ENCODE results near the gene ABCD1.
"Not testable (repeated sequence)": the region's sequence is repeated elsewhere in the genome, so short reads cannot be mapped to it uniquely, and the experiment has no call there.

ABCD1 gene

GRCh38 chrX:153734871-153735270 lies 10.2 kb downstream of the ABCD1 start:
- no peak for DNase-seq (ENCODE audit: low read depth)

GRCh38 chrX:153735274-153735673 lies 10.6 kb downstream of the ABCD1 start:
- DNase-seq (ENCODE audit: low read depth), result no peak

- no peak for DNase-seq (ENCODE audit: low read depth)
These were observed 11.6 kb downstream of the ABCD1 start for GRCh38 chrX:153736071-153736820.

DNA sequence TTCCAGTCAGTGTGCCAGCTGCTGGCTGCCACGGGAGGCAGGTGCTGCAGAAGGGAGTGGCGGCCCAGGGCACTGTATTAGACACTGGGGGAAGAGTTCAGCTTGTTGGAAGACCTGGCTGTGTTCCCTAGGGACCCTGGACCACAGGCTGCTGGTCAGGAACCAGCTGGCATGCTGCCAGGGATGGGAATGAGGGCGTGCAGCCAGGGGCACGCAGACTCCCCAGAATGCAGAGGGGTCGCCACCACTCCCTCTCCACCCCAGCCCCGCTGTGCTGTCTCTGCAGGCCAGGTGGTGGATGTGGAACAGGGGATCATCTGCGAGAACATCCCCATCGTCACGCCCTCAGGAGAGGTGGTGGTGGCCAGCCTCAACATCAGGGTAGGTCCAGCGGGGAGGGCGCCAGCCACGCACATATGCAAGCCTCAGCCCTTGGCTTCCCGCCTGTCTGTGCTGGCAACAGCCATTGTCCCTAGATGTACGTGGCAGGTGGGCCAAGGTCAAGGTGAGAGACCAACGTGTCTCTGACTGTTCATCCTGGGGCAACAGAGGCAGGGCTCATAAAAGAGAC lies 12.3 kb downstream of the ABCD1 start:
- DNase-seq (ENCODE audit: low read depth), result no peak

DNA sequence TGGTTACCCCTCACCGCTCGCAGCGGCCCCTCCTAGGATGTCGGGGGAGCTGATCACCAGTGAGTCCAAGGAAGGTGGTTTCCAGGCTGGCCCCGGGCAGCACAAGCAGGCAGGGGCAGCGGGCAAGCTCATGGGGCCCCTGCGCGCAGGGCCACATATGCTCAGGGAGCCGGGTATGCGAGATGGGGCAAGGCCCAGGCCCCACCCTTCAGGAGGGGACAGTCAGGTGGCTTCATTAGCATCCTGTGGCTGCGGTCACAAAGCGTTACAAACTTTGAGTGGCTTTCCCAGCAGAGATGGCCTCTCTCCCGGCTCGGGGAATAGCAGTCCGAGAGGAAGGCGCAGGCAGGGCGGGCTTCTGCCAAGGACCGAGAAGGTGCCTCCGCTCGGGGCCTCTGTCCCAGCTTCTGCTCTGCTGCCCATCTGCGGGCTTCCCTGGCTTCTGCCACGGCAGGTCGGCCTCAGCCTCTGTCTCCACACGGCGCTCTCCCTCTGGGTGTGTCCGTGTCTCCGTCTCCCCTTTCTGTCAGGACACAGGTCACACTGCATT lies 13.5 kb downstream of the ABCD1 start:
- DNase-seq (ENCODE audit: low read depth), result no peak

- no peak for DNase-seq (ENCODE audit: low read depth)
These were observed 15.3 kb downstream of the ABCD1 start for GRCh38 chrX:153739754-153740486.

GRCh38 chrX:153740631-153741222 lies 16.1 kb downstream of the ABCD1 start:
- DNase-seq (ENCODE audit: low read depth), result no peak

GRCh38 chrX:153741446-153741845 lies 16.8 kb downstream of the ABCD1 start:
- no peak for DNase-seq (ENCODE audit: low read depth)

DNA sequence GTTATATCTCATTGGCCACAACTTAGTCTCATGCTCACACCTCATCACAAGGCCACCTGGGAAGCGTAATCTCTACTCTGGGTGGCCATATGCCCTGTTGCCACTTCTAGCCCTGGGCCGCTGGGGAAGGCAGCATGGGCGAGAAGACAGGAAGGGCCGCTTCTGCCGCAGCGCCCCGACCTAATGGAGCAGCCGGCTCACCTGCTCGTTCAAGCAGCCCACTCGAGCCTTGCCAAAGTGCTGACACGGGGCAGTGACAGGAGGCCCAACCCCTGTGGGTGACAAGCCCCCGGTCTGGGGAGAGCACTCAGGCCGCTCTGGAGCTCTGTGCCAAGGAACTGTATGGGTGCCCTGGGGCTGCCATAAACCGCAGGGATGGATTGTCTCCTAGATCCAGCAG lies 17.5 kb downstream of the ABCD1 start:
- DNase-seq (ENCODE audit: low read depth), result not testable (repeated sequence)

- not testable (repeated sequence) for DNase-seq (ENCODE audit: low read depth)
These were observed 18.3 kb downstream of the ABCD1 start for GRCh38 chrX:153742796-153743467.

DNA sequence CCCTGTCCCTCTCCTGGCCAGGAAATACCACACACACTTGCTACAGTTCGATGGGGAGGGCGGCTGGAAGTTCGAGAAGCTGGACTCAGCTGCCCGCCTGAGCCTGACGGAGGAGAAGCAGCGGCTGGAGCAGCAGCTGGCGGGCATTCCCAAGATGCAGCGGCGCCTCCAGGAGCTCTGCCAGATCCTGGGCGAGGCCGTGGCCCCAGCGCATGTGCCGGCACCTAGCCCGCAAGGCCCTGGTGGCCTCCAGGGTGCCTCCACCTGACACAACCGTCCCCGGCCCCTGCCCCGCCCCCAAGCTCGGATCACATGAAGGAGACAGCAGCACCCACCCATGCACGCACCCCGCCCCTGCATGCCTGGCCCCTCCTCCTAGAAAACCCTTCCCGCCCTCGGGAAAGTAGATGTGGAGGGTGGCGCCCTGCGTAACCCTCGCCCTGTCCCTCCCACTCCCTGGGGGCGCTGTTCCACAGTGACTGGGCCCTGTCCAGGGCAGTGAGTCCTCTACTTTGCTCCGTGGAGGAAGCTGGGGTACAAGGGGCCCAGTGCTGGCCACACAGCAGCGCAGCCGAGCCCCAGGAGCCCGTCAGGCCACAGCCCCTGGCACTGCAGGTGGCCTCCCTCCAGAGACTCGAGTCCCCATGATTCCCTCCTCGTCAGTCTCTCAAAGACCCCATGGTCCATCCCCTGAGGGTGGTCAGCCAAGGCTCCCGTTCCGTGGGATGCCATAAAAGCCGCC lies 19.0 kb downstream of the ABCD1 start:
- DNase-seq (ENCODE audit: low read depth), result not testable (repeated sequence)

GRCh38 chrX:153744210-153745066 lies 19.8 kb downstream of the ABCD1 start:
- no peak for DNase-seq (ENCODE audit: low read depth)

- not testable (repeated sequence) for DNase-seq (ENCODE audit: low read depth)
These were observed 20.4 kb downstream of the ABCD1 start for GRCh38 chrX:153745067-153745433.

- no peak for DNase-seq (ENCODE audit: low read depth)
These were observed 21.7 kb downstream of the ABCD1 start for GRCh38 chrX:153746359-153746758.

GRCh38 chrX:153746991-153747390 lies 22.3 kb downstream of the ABCD1 start:
- DNase-seq (ENCODE audit: low read depth), result not testable (repeated sequence)

DNA sequence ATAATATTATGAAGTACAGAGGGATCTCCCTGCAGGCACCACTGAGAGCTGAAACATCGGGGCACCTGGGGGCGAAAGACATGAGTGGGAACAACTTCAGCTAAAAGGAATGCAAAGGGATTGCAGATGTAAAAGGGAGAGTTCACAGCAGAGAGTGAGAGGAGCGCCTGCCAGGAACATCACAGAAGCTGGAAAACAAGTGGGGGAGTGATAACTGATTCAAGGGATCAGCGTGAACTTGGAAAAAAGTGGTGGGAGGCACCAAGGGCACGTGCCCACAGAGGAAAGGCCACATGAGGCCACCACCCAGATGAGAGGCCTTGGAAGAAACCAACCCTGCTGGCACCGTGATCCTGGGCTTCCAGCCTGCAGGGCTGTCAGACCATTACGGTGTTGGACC lies 24.4 kb downstream of the ABCD1 start:
- DNase-seq (ENCODE audit: low read depth), result not testable (repeated sequence)

GRCh38 chrX:153750127-153750774 lies 25.6 kb downstream of the ABCD1 start:
- no peak for DNase-seq (ENCODE audit: low read depth)

DNA sequence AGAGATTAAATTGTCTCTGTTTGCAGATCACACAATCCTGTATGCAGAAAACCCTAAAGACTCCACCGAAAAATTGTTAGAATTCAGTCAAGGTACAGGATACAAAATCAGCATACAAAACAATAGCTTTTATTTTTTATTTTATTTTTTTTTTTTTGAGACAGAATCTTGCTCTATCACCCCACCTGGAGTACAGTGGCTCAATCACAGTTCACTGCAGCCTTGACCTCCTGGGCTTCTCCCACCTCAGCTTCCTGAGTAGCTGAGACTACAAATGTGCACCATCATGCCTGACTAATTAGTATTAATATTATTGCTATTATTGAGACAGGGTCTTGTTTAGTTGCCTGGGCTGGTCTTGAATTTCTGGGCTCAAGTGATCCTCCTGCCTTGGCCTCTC lies 30.5 kb downstream of the ABCD1 start:
- no peak for DNase-seq (ENCODE audit: low read depth)

DNA sequence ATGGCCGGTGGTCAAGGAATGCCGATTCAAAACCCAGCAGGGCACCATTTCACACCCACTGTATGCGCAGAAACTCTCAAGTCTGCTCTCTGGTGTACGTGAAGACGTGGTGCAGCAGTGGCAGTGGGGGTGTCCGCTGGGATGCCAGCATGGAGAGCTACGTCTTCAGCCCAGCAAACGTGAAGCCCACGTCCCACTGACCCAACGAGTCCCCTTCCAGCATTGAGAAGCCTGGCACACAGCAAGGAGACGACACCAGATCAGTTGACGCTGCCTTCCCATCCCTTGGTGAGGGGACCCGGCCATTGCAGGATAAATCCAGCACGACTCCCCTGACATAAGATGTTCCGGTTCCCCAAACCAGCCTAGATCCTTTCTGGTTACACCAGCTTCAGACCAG lies 37.2 kb downstream of the ABCD1 start:
- no peak for DNase-seq (ENCODE audit: low read depth)

Measured in stimulated activated CD8-positive, alpha-beta memory T cell treated with anti-CD3 and anti-CD28 coated beads, Interleukin-15, amount 100 ng/mL, for 1 hour (primary cell).